Activated CD4-positive, alpha-beta T cell treated with anti-CD3 and anti-CD28 coated beads for 36 hours (primary cell): ENCODE results near the gene CHPT1. TPM values are rescaled to one million over a fixed set of nuclear protein-coding genes. Genes with fewer than 3 reads are reported as not detected.

ENCODE experiments used
- ATAC-seq: fragments of 200-7000 bp; cut with Tn5 transposase; one replicate; pipeline ENCODE4 v1.10.0; 2021; ENCODE audit warnings: mild to moderate bottlenecking, moderate library complexity
- CTCF ChIA-PET: fragments of 350-600 bp; sonication (Branson Sonifier 250); formaldehyde crosslinking; loops from one replicate; lab custom pipeline; 2021; ENCODE audit warnings: antibody characterized with exemption; lab: Charles Lee
- POLR2A ChIA-PET: fragments of 350-600 bp; sonication (Branson Sonifier 250); formaldehyde crosslinking; loops from one replicate; lab custom pipeline; 2021; ENCODE audit warnings: antibody characterized with exemption, inconsistent platforms; lab: Charles Lee
- DNase-seq: peaks from one replicate; pipeline ENCODE4 v3.0.0-alpha.2; 2020
- H3K27ac Mint-ChIP-seq: one replicate; pipeline ENCODE4 v1.8.0; 2021; ENCODE audit warnings: mixed read lengths
- H3K27me3 Mint-ChIP-seq: one replicate; pipeline ENCODE4 v1.8.0; 2021; ENCODE audit warnings: mixed read lengths
- H3K36me3 Mint-ChIP-seq: one replicate; pipeline ENCODE4 v1.8.0; 2021; ENCODE audit warnings: low read depth, mixed read lengths
- H3K4me1 Mint-ChIP-seq: one replicate; pipeline ENCODE4 v1.8.0; 2021; ENCODE audit warnings: mixed read lengths
- H3K4me3 Mint-ChIP-seq: one replicate; pipeline ENCODE4 v1.8.0; 2021; ENCODE audit warnings: mild to moderate bottlenecking, moderate library complexity, mixed read lengths
- H3K9me3 Mint-ChIP-seq: one replicate; pipeline ENCODE4 v1.8.0; 2021; ENCODE audit warnings: low read depth, mixed read lengths
- intact Hi-C, 2 experiments: fragments of 100-400 bp; cut with DNase I in 1 of 2; cut with micrococcal nuclease in 1 of 2; formaldehyde crosslinking; loops; one replicate each; pipeline versions ENCODE4 v1.14.2 to v1.15.1; 2022 to 2024; cut with DNase I, micrococcal nuclease
- total RNA-seq, 2 experiments: library from RNA; stranded (reverse); gene quantifications; one replicate each; pipeline ENCODE4 v1.2.3, GENCODE V29; 2021

Gene CHPT1
- total RNA-seq, 2 experiments from 2014 or later = 12.2 to 15.2 TPM

GRCh38 chr12:101685092-101685491 is 12.3 kb upstream of the CHPT1 start:
- H3K36me3 Mint-ChIP-seq = no peaks in the 10 kb centered on the region
- no peak overlapping the region for H3K4me3 Mint-ChIP-seq
- no peaks in the 10 kb centered on the region for H3K9me3 Mint-ChIP-seq
- no peak for DNase-seq
- ATAC-seq = no peak
- H3K4me1 Mint-ChIP-seq = no peaks in the 10 kb centered on the region
- ChIA-PET CTCF (interaction anchor here (0.6 kb wide), 1 partner anchor 14 kb away, joined by 4 read pairs; no protein-coding TSS in a partner anchor), POLR2A (no interaction called here)
- peaks cover 5% of the 10 kb centered on the region for H3K27me3 Mint-ChIP-seq
- H3K27ac Mint-ChIP-seq = no peak overlapping the region
- intact Hi-C loops = no loop called here

DNA sequence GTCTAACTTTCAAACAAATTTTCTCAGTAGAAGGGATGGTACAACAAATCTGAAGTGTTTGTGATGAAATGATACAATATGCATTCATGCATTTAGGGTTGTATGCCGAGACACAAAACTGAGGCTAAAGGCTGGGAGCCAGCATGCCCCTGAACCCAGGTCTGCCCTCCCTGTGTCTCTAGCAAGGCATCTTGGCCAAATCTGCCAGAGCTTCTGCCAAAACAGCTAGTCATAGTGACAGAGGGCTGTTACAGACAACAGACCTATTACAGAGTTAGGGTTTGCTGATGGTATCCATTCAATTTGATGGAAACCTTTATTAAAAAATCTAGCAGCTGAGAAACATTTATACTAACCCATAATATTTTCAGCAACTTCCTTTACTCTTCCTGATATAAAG is 11.3 kb upstream of the CHPT1 start:
- H3K36me3 Mint-ChIP-seq = no peaks in the 10 kb centered on the region
- intact Hi-C loops = no loop called here
- CTCF ChIA-PET = interaction anchor here (0.7 kb wide), 1 partner anchor 66 kb away, joined by 4 read pairs; no protein-coding TSS in a partner anchor
- H3K27me3 Mint-ChIP-seq = peaks cover 5% of the 10 kb centered on the region
- no peaks in the 10 kb centered on the region for H3K4me1 Mint-ChIP-seq
- ATAC-seq = no peak
- H3K27ac Mint-ChIP-seq = no peak overlapping the region
- DNase-seq = no peak
- H3K4me3 Mint-ChIP-seq = no peak overlapping the region
- POLR2A ChIA-PET = no interaction called here
- H3K9me3 Mint-ChIP-seq = no peaks in the 10 kb centered on the region

DNA sequence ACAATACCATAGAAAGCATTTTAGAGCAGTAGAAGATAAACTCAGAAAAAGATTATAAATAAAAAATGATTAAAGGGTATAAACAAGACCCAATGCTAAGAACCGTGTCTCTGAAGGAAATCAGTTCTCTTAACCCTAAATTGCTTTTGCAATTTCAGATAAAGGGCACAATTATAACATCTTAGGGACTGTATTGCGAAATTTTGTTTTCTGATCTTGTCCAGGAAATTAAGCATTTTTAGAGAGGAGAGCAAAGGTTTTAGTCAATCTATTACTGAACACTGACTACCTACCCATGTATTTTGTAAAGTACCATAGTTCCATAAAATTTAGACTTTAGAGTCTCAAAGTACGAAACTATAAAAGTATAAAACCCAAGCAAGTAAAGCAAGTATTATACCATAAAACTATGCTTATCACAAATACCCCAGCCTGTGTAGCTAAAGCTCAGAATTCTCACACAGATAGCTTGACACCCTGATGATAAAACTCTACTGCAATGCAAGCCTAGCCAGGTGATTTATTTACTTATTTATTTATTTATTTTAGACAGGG is 6.8 kb upstream of the CHPT1 start:
- Mint-ChIP-seq H3K4me3 (no peak overlapping the region), H3K27me3 (peaks cover 2% of the 10 kb centered on the region), H3K9me3 (no peaks in the 10 kb centered on the region), H3K4me1 (peaks cover 3% of the 10 kb centered on the region), H3K36me3 (no peaks in the 10 kb centered on the region), H3K27ac (no peak overlapping the region)
- ChIA-PET POLR2A (no interaction called here), CTCF (no interaction called here)
- DNase-seq = no peak
- ATAC-seq = no peak
- intact Hi-C loops = no loop called here

- POLR2A ChIA-PET = no interaction called here
- H3K36me3 Mint-ChIP-seq = no peaks in the 10 kb centered on the region
Measured at GRCh38 chr12:101691503-101692096, 5.8 kb upstream of the CHPT1 start.

DNA sequence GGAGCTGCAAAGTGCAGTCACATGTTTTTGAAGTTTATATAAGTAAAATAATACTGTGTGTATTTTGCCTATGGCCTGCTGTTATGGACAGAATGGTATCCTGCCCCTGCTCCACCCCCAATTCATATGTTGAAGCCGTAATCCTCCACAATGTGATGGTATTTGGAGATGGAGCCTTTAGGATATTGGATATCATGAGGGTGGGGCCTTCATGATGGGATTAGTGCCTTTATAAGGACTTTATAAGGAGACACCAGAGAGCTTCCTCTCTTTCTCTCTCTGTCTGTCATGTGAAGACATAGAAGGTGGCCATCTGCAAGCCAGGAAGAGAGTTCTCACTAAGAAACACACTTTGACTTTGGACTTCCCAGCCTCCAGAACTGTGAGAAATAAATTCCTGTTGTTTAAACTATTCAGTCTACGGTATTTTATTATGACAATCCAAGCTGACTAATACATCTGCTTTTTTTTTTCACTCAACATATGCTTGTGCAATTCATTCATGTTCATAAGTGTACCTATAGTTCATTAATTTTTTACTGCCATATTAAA is 3.1 kb upstream of the CHPT1 start:
- ATAC-seq = no peak
- H3K4me3 Mint-ChIP-seq = no peak overlapping the region
- intact Hi-C loops = no loop called here
- ChIA-PET POLR2A (no interaction called here), CTCF (interaction anchor here (0.6 to 1.4 kb wide), 3 partner anchors 10 to 146 kb away, joined by 3 read pairs; no protein-coding TSS in a partner anchor)
- H3K9me3 Mint-ChIP-seq = no peaks in the 10 kb centered on the region
- H3K36me3 Mint-ChIP-seq = no peaks in the 10 kb centered on the region
- peaks cover 24% of the 10 kb centered on the region for H3K4me1 Mint-ChIP-seq
- H3K27me3 Mint-ChIP-seq = peaks cover under 1% of the 10 kb centered on the region
- H3K27ac Mint-ChIP-seq = no peak overlapping the region
- no peak for DNase-seq

More at GRCh38 chr12:101691503-101692096, 5.8 kb upstream of the CHPT1 start:
- Mint-ChIP-seq H3K9me3 (no peaks in the 10 kb centered on the region), H3K4me1 (peaks cover 13% of the 10 kb centered on the region), H3K27me3 (peaks cover 2% of the 10 kb centered on the region), H3K27ac (no peak overlapping the region), H3K4me3 (no peak overlapping the region)
- DNase-seq = no peak
- intact Hi-C loops = no loop called here
- CTCF ChIA-PET = no interaction called here
- ATAC-seq = no peak

GRCh38 chr12:101694986-101695385 is 2.5 kb upstream of the CHPT1 start:
- H3K36me3 Mint-ChIP-seq = no peaks in the 10 kb centered on the region
- peaks cover 28% of the 10 kb centered on the region for H3K4me1 Mint-ChIP-seq
- intact Hi-C loops = loop anchor here in 1 of 2 experiments (5.0 kb wide), 1 partner anchor 182 kb away; the partner anchor contains the start of gene DRAM1
- no peaks in the 10 kb centered on the region for H3K9me3 Mint-ChIP-seq
- no peak overlapping the region for H3K27ac Mint-ChIP-seq
- DNase-seq (no peak), ATAC-seq (no peak)
- H3K4me3 Mint-ChIP-seq = no peak overlapping the region
- POLR2A ChIA-PET = no interaction called here
- no peaks in the 10 kb centered on the region for H3K27me3 Mint-ChIP-seq
- CTCF ChIA-PET = interaction anchor here (0.8 to 1.4 kb wide), 2 partner anchors 11 to 145 kb away, joined by 3 read pairs; no protein-coding TSS in a partner anchor

GRCh38 chr12:101695706-101696105 is 1.7 kb upstream of the CHPT1 start:
- ATAC-seq = no peak
- H3K4me1 Mint-ChIP-seq = peaks cover 29% of the 10 kb centered on the region
- H3K4me3 Mint-ChIP-seq = no peak overlapping the region
- no peaks in the 10 kb centered on the region for H3K27me3 Mint-ChIP-seq
- CTCF ChIA-PET = no interaction called here
- no peaks in the 10 kb centered on the region for H3K9me3 Mint-ChIP-seq
- H3K36me3 Mint-ChIP-seq = no peaks in the 10 kb centered on the region
- POLR2A ChIA-PET = no interaction called here
- intact Hi-C loops = loop anchor here in 1 of 2 experiments (5.0 kb wide), 1 partner anchor 182 kb away; the partner anchor contains the start of gene DRAM1
- no peak for DNase-seq
- H3K27ac Mint-ChIP-seq = no peak overlapping the region

DNA sequence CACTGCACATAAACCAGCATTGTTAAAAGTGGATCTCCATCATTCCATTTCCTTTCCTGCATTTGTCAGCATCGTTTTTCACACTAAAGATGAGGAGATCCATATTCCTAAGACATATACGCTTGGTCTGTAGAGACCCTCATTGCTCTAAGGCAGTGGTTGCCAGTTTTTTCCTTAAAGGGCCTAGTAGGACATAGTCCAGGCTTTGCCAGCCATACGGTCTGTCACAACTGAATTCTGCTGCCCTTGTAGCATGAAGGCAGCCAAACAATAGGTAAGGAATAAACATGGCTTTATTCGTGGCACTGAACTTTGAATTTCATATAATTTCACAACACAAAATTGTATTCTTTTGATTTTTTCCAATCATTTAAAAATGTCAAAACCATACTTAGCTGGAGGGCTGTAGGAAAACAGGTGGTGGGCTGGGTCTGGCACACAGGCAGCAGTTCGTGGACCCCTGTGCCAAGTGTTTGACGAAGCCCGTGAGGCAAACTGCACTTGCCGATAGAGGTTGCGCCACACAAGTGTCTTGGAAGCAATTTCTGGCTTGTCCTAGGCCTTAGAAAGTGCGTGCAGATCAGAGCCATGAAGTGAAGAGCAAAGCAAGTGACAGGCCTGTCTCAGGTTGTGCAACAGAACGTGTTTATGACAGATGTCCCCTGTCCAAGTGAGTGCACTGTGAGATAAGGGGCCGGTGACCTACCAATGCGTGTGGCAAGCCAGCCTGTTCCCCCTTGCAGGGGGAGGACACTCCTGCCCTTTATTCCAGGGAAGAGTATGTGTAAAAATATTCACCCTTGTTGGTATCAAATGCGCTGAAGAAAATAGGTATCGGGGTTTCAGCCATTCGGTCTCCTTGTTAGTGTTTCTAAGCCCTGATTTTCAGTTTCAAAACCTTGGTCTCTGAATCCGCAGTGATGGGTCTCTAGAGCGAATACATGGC is 916 bp upstream of the CHPT1 start:
- POLR2A ChIA-PET = no interaction called here
- ATAC-seq = no peak

GRCh38 chr12:101697930-101698799 is 725 bp downstream of the CHPT1 start:
- H3K9me3 Mint-ChIP-seq = no peaks in the 10 kb centered on the region
- peak overlapping the region; percentile 83 for H3K27ac Mint-ChIP-seq
- DNase-seq = peak; percentile 35
- H3K4me1 Mint-ChIP-seq = peaks cover 29% of the 10 kb centered on the region
- CTCF ChIA-PET = interaction anchor here (0.7 kb wide), 1 partner anchor 13 kb away, joined by 4 read pairs; no protein-coding TSS in a partner anchor
- POLR2A ChIA-PET = no interaction called here
- peak overlapping the region; percentile 81 for H3K4me3 Mint-ChIP-seq
- intact Hi-C loops = loop anchor here in 1 of 2 experiments (1.0 to 5.0 kb wide), 3 partner anchors 133 to 291 kb away; partner anchors contain the start of genes ARL1 and DRAM1
- no peaks in the 10 kb centered on the region for H3K27me3 Mint-ChIP-seq
- peak; percentile 21 for ATAC-seq
- H3K36me3 Mint-ChIP-seq = no peaks in the 10 kb centered on the region

More for the DNA sequence above, 916 bp upstream of the CHPT1 start:
- peak overlapping the region; percentile 43 for H3K27ac Mint-ChIP-seq
- intact Hi-C loops = loop anchor here in 1 of 2 experiments (1.0 to 5.0 kb wide), 3 partner anchors 135 to 289 kb away; partner anchors contain the start of genes ARL1 and DRAM1
- no peaks in the 10 kb centered on the region for H3K27me3 Mint-ChIP-seq
- H3K36me3 Mint-ChIP-seq = no peaks in the 10 kb centered on the region
- CTCF ChIA-PET = no interaction called here
- peak; percentile 14 for DNase-seq
- H3K4me3 Mint-ChIP-seq = peak overlapping the region; percentile 81
- H3K4me1 Mint-ChIP-seq = peaks cover 29% of the 10 kb centered on the region
- no peaks in the 10 kb centered on the region for H3K9me3 Mint-ChIP-seq

DNA sequence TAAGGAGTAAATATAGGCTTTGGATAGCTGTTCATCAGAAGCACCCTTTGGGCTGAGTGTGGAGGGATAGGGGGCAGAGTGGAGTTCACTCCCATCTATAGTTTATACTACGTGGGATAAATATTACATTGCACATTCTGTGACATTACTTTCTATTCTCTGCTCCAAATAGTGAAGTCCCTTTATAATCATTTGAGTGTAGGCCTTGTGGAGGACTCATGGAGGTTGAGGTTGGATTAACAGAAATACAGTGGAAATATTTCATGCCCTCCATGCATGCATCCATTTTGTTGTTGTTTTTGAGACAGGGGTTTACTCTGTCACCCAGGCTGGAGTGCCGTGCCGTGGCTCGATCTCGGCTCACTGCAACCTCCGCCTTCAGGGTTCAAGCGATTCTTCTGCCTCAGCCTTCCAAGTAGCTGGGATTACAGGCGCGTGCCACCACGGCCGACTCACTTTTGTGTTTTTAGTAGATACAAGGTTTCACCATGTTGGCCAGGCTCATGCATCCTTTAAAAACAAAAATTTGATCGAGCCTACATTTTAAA is 1.4 kb downstream of the CHPT1 start:
- ATAC-seq = no peak
- H3K27me3 Mint-ChIP-seq = no peaks in the 10 kb centered on the region
- peaks cover 29% of the 10 kb centered on the region for H3K4me1 Mint-ChIP-seq
- CTCF ChIA-PET = interaction anchor here (0.7 kb wide), 1 partner anchor 14 kb away, joined by 4 read pairs; no protein-coding TSS in a partner anchor
- H3K9me3 Mint-ChIP-seq = no peaks in the 10 kb centered on the region
- POLR2A ChIA-PET = no interaction called here
- peak; percentile 49 for DNase-seq
- no peaks in the 10 kb centered on the region for H3K36me3 Mint-ChIP-seq
- H3K27ac Mint-ChIP-seq = peak overlapping the region; percentile 83
- intact Hi-C loops = loop anchor here in 1 of 2 experiments (5.0 kb wide), 1 partner anchor 178 kb away; the partner anchor contains the start of gene DRAM1
- H3K4me3 Mint-ChIP-seq = peak overlapping the region; percentile 81
